Measurements from ENCODE around the gene RORB.

RORB gene

DNA sequence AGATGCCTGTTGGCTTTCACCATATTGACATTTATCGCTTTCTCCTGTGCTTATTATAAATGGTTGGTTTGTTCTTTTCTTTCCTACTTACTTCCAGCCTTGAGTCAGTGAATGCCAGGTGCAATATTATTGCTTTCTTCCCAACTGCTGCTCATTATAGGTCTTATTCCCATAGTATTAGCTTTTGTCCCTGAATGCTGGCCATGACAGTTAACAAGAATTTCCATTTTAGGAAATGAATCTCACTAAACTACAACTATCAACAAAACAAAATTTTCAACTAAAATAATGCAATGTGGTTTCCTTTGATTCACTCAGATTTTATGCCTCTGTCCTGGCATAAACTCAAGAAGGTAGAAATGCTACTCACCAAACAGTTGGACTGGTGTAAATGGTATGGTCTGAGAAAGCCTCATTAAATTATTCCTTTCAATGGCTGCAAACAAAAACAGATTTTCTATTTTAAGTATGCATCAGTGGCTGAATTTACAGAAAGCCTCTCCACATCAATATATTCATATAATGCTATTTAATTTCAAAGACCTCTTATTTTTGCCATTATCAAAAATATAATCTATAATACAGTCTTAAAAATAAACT, 245.2 kb downstream of the RORB start:
- DNase-seq (ENCODE audit: low spot score) = no peak
- H3K27ac ChIP-seq = no peak overlapping the region
- H3K4me3 ChIP-seq = no peak overlapping the region
- TF ChIP-seq CTCF (IDR thresholded peaks at IDR 0.05) = no peak

All from coronary artery (tissue), 2 donors.